Spleen (tissue), 11 donors: ENCODE data around the gene PLAC9. TPM values are rescaled to one million over a fixed set of nuclear protein-coding genes. Genes with fewer than 3 reads are reported as not detected.

Source experiments
- DNase-seq: peaks from one replicate; pipeline ENCODE4 v3.0.0-alpha.2; 2020
- H3K27ac ChIP-seq, 8 donors: fragments of 200-600 bp; sonication (generic) in 7 of 8; 1 replicate in 4 of 8; 2 replicates in 4 of 8; pipeline versions ENCODE4 v1.5.0 to v1.8.0; 2016 to 2021; ENCODE audit warnings: inconsistent platforms in 4 of 8, mild to moderate bottlenecking in 4 of 8, moderate library complexity in 1 of 8
- H3K27me3 ChIP-seq, 7 donors: fragments of 200-600 bp; sonication (generic) in 6 of 7; replicated peaks in 1 of 7; 1 replicate in 4 of 7; 2 replicates in 3 of 7; pipeline versions ENCODE4 v1.5.0 to v1.8.0; 2016 to 2021; ENCODE audit warnings: inconsistent platforms in 3 of 7, mild to moderate bottlenecking in 1 of 7
- H3K36me3 ChIP-seq, 6 donors: fragments of 200-600 bp; sonication (generic) in 5 of 6; 1 replicate in 4 of 6; 2 replicates in 2 of 6; pipeline versions ENCODE4 v1.5.0 to v1.8.0; 2016 to 2021; ENCODE audit warnings: inconsistent platforms in 2 of 6
- H3K4me1 ChIP-seq, 6 donors: fragments of 200-600 bp; sonication (generic) in 5 of 6; 1 replicate in 3 of 6; 2 replicates in 3 of 6; pipeline versions ENCODE4 v1.5.0 to v1.8.0; 2016 to 2021; ENCODE audit warnings: inconsistent platforms in 3 of 6
- H3K4me3 ChIP-seq, 8 donors: fragments of 200-600 bp; sonication (generic) in 7 of 8; 1 replicate in 4 of 8; 2 replicates in 4 of 8; pipeline versions ENCODE4 v1.5.0 to v1.8.0; 2016 to 2021; ENCODE audit warnings: inconsistent platforms in 4 of 8, mild to moderate bottlenecking in 4 of 8, moderate library complexity in 2 of 8
- H3K9me3 ChIP-seq, 8 donors: fragments of 200-600 bp; sonication (generic) in 7 of 8; 1 replicate in 4 of 8; 2 replicates in 4 of 8; pipeline versions ENCODE4 v1.5.0 to v1.8.0; 2016 to 2021; ENCODE audit warnings: inconsistent platforms in 4 of 8
- CTCF ChIP-seq, 11 experiments: fragments of 200-600 bp in 7 of 11; fragments of 450-650 bp in 4 of 11; sonication (generic) in 4 of 11; IDR thresholded peaks in 8 of 11; conservative IDR thresholded peaks in 3 of 11; 1 replicate in 7 of 11; 2 replicates in 4 of 11; pipeline versions ENCODE4 v1.4.0 to v1.8.0; 2016 to 2021; ENCODE audit warnings: antibody characterized with exemption in 11 of 11, inconsistent platforms in 4 of 11, mild to moderate bottlenecking in 1 of 11
- POLR2A ChIP-seq, 3 donors: fragments of 450-650 bp; IDR thresholded peaks; one replicate each; pipeline ENCODE4 v1.5.1; 2017; ENCODE audit warnings: antibody characterized with exemption in 3 of 3, mild to moderate bottlenecking in 1 of 3
- POLR2AphosphoS5 ChIP-seq, 3 donors: sonication (generic); formaldehyde crosslinking; IDR thresholded peaks; one replicate each; pipeline ENCODE4 v1.5.1; 2017; ENCODE audit warnings: antibody characterized with exemption in 3 of 3
- WGBS, 5 donors: extraction: QIAGEN DNeasy Blood & Tissue Kit in 3 of 5; methylation state at CpG; one replicate each; pipeline versions ENCODE4 v1.1.5 to v1.1.7; 2013 to 2018; 5-methylcytosine and 5-hydroxymethylcytosine counted together
- intact Hi-C: fragments of 100-400 bp; cut with DNase I; formaldehyde crosslinking; loops from one replicate; pipeline ENCODE4 v1.15.0; 2023; ENCODE audit warnings: low total_unique reads
- polyA plus RNA-seq, 3 donors: library from polyadenylated mRNA; stranded (reverse); fragments of 200-250 nt; gene quantifications; one replicate each; pipeline ENCODE4 v1.2.1, GENCODE V29; 2013
- total RNA-seq, 7 donors: library from RNA; depleted of rRNA in 3 of 7; stranded (reverse); fragments of >200 nt in 3 of 7; fragmentation: NEBNext Ultra II Directional in 4 of 7; extraction: Animal tissue kit (Norgen Biotek cat#: 25700) in 4 of 7; gene quantifications; one replicate each; pipeline versions ENCODE4 v1.1.0 to v1.2.1, GENCODE V29; 2016 to 2021
- donor health status: healthy with polysubstance abuse.
- donor health status: DM: no; HTN: no; CAD: no; lungs with moderate emphysema.
- donor health status: DM: no; HTN: no; CAD: no.
- donor health status: Bipolar disorder and iron deficiency.
- donor health status: healthy.
- donor health status: DM: no; HTN: no; CAD: no.
- donor health status: DM: yes; HTN: yes; CAD: no.

PLAC9 gene
- total and polyA plus RNA-seq, 10 donors: 1.0 to 8.0 (median 3.5) TPM; not detected in 1

GRCh38 chr10:80170641-80171040 lies 38.1 kb downstream of the PLAC9 start:
- H3K4me3 ChIP-seq: no peak overlapping the region
- peak; percentile 48 for DNase-seq
- intact Hi-C loops: no loop called here
- H3K27ac ChIP-seq: peak overlapping the region in 1 of 8 donors; percentile 35
- no peaks in the 10 kb centered on the region for H3K27me3 ChIP-seq
- 78 to 91% (median 88%) methylated on average over 7 to 10 of the region's 10 CpGs for WGBS, 5 donors
- H3K9me3 ChIP-seq: no peaks in the 10 kb centered on the region
- TF ChIP-seq CTCF (IDR thresholded peaks at IDR 0.05 in 8 of 11, conservative IDR thresholded peaks at IDR 0.05 in 3 of 11) (no peak), POLR2AphosphoS5 (IDR thresholded peaks at IDR 0.05) (peak in 1 of 3 donors; percentile 22), POLR2A (IDR thresholded peaks at IDR 0.05) (no peak)
- peaks cover 0 to 31% (median 9%) of the 10 kb centered on the region in 6 donors for H3K4me1 ChIP-seq
- H3K36me3 ChIP-seq: peaks cover 0 to 100% (median 55%) of the 10 kb centered on the region in 6 donors

- H3K4me1 ChIP-seq: peaks cover 0 to 34% (median 9%) of the 10 kb centered on the region in 6 donors
- peaks cover 0 to 96% (median 50%) of the 10 kb centered on the region in 6 donors for H3K36me3 ChIP-seq
- 93 to 97% (median 95%) methylated on average over 7 of the region's 7 CpGs for whole genome bisulfite sequencing, 5 donors
- peak overlapping the region in 1 of 8 donors; percentile 35 for H3K27ac ChIP-seq
- H3K4me3 ChIP-seq: no peak overlapping the region
- intact Hi-C loops: no loop called here
- no peak for TF ChIP-seq POLR2A (IDR thresholded peaks at IDR 0.05)
- no peak for TF ChIP-seq CTCF (IDR thresholded peaks at IDR 0.05 in 8 of 11, conservative IDR thresholded peaks at IDR 0.05 in 3 of 11)
- TF ChIP-seq POLR2AphosphoS5 (IDR thresholded peaks at IDR 0.05): no peak
- no peaks in the 10 kb centered on the region for H3K9me3 ChIP-seq
- DNase-seq: peak; percentile 45
- no peaks in the 10 kb centered on the region for H3K27me3 ChIP-seq
Observed at GRCh38 chr10:80171248-80171660, 38.7 kb downstream of the PLAC9 start.

GRCh38 chr10:80172896-80173295 lies 40.4 kb downstream of the PLAC9 start:
- peak; percentile 68 for DNase-seq
- Histone ChIP-seq H3K4me1 (peaks cover 0 to 43% (median 16%) of the 10 kb centered on the region in 6 donors), H3K4me3 (no peak overlapping the region), H3K27ac (peak overlapping the region in 1 of 8 donors; percentile 11), H3K27me3 (no peaks in the 10 kb centered on the region), H3K9me3 (no peaks in the 10 kb centered on the region), H3K36me3 (peaks cover 0 to 83% (median 41%) of the 10 kb centered on the region in 6 donors)
- TF ChIP-seq CTCF (IDR thresholded peaks at IDR 0.05 in 8 of 11, conservative IDR thresholded peaks at IDR 0.05 in 3 of 11): no peak
- no peak for TF ChIP-seq POLR2A (IDR thresholded peaks at IDR 0.05)
- peak in 1 of 3 donors; percentile 42 for TF ChIP-seq POLR2AphosphoS5 (IDR thresholded peaks at IDR 0.05)
- intact Hi-C loops: no loop called here
- WGBS, 5 donors: 80 to 95% (median 90%) methylated on average over 4 to 5 of the region's 5 CpGs

GRCh38 chr10:80173466-80173865 lies 40.9 kb downstream of the PLAC9 start:
- H3K36me3 ChIP-seq: peaks cover 0 to 83% (median 37%) of the 10 kb centered on the region in 6 donors
- H3K4me3 ChIP-seq: no peak overlapping the region
- DNase-seq: peak; percentile 50
- no peaks in the 10 kb centered on the region for H3K27me3 ChIP-seq
- H3K4me1 ChIP-seq: peaks cover 0 to 48% (median 19%) of the 10 kb centered on the region in 6 donors
- 58 to 86% (median 62%) methylated on average over 6 of the region's 6 CpGs for WGBS, 5 donors
- H3K9me3 ChIP-seq: no peaks in the 10 kb centered on the region
- no peak for TF ChIP-seq POLR2AphosphoS5 (IDR thresholded peaks at IDR 0.05)
- TF ChIP-seq POLR2A (IDR thresholded peaks at IDR 0.05): no peak
- no peak for TF ChIP-seq CTCF (IDR thresholded peaks at IDR 0.05 in 8 of 11, conservative IDR thresholded peaks at IDR 0.05 in 3 of 11)
- intact Hi-C loops: no loop called here
- H3K27ac ChIP-seq: peak overlapping the region in 1 of 8 donors; percentile 11
